DMS79 treated with DMSO at 0.1 percent for 48 hours (cell line): ENCODE data around the gene POLR3K.
A peak's percentile ranks its signal among the peaks of the same experiment; 100 is the strongest.
"Not testable (repeated sequence)": the region's sequence is repeated elsewhere in the genome, so short reads cannot be mapped to it uniquely, and the experiment has no call there.

Experiments used
- DNase-seq: peaks from one replicate; lab custom pipeline; 2025; lab: John Stamatoyannopoulos, UW

Gene POLR3K

GRCh38 chr16:63998-64913 is 10.8 kb upstream of the POLR3K start:
- peak; percentile 94 for DNase-seq

- peak; percentile 50 for DNase-seq
Observed at GRCh38 chr16:63466-63865, 10.1 kb upstream of the POLR3K start.

GRCh38 chr16:62968-63391 is 9.6 kb upstream of the POLR3K start:
- no peak for DNase-seq

- no peak for DNase-seq
Observed at GRCh38 chr16:62283-62967, 9.0 kb upstream of the POLR3K start.

GRCh38 chr16:61879-62281 is 8.5 kb upstream of the POLR3K start:
- no peak for DNase-seq

- no peak for DNase-seq
Observed at GRCh38 chr16:60929-61878, 7.8 kb upstream of the POLR3K start.

- DNase-seq, result no peak
Observed at GRCh38 chr16:60166-60565, 6.8 kb upstream of the POLR3K start.

- no peak for DNase-seq
Observed at GRCh38 chr16:59440-60059, 6.1 kb upstream of the POLR3K start.

GRCh38 chr16:58491-59439 is 5.4 kb upstream of the POLR3K start:
- DNase-seq, result no peak

- no peak for DNase-seq
Observed at GRCh38 chr16:57711-58110, 4.3 kb upstream of the POLR3K start.

GRCh38 chr16:56231-56927 is 3.0 kb upstream of the POLR3K start:
- DNase-seq, result no peak

- no peak for DNase-seq
Observed at GRCh38 chr16:55571-56136, 2.2 kb upstream of the POLR3K start.

- DNase-seq, result no peak
Observed at GRCh38 chr16:54237-54581, 801 bp upstream of the POLR3K start.

- no peak for DNase-seq
Observed at GRCh38 chr16:50769-51591, 2.4 kb downstream of the POLR3K start.

- no peak for DNase-seq
Observed at GRCh38 chr16:47234-47633, 6.2 kb downstream of the POLR3K start.

GRCh38 chr16:46510-46909 is 6.9 kb downstream of the POLR3K start:
- not testable (repeated sequence) for DNase-seq

GRCh38 chr16:45454-45853 is 8.0 kb downstream of the POLR3K start:
- peak; percentile 52 for DNase-seq

- no peak for DNase-seq
Observed at GRCh38 chr16:44655-45054, 8.8 kb downstream of the POLR3K start.

GRCh38 chr16:43294-43693 is 10.1 kb downstream of the POLR3K start:
- DNase-seq, result no peak
